Nephron (organoid): ENCODE data around the gene AMER2.
A peak's percentile ranks its signal among the peaks of the same experiment; 100 is the strongest.

Experiments
- H3K27ac Mint-ChIP-seq, 3 experiments: 2 replicates each; pipeline ENCODE4 v1.8.0; 2020; ENCODE audit warnings: mixed read lengths in 3 of 3, mild to moderate bottlenecking in 2 of 3, moderate library complexity in 1 of 3
- H3K27me3 Mint-ChIP-seq: 2 replicates; pipeline ENCODE4 v1.8.0; 2021; ENCODE audit warnings: low read depth, mild to moderate bottlenecking, moderate library complexity, mixed read lengths
- H3K36me3 Mint-ChIP-seq: 2 replicates; pipeline ENCODE4 v1.8.0; 2020; ENCODE audit warnings: low read depth, mixed read lengths
- H3K4me1 Mint-ChIP-seq: 2 replicates; pipeline ENCODE4 v1.8.0; 2020; ENCODE audit warnings: mixed read lengths
- H3K4me3 Mint-ChIP-seq, 3 experiments: 2 replicates each; pipeline ENCODE4 v1.8.0; 2020; ENCODE audit warnings: mild to moderate bottlenecking in 3 of 3, mixed read lengths in 3 of 3, moderate library complexity in 2 of 3
- H3K9me3 Mint-ChIP-seq: 2 replicates; pipeline ENCODE4 v1.8.0; 2020; ENCODE audit warnings: mixed read lengths
- TF ChIP-seq, protein P1 (sequence below), 3 experiments: fragments of 200-600 bp; sonication (generic); IDR thresholded peaks; one replicate each; pipeline ENCODE4 v1.5.0; 2021; ENCODE audit warnings: antibody characterized with exemption in 3 of 3; ENCODE audit not compliant: unreplicated experiment in 3 of 3

The AMER2 gene

DNA sequence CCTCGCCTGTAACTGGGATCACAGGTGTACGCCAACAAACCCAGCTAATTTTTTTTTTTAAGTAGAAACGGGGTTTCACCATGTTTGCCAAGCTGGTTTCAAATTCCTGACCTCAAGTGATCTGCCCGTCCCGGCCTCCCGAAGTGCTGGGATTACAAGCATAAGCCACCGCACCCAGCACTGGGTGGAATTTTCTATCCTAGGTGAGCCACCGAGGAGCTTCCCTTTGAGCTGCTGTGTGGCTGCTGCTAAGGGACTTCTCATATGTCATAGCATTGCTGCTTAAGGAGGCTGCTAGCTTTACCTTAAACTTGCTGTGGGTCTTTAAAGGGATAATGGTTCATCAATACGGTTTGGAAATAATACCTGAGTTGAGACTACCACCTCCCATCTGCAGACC lies 2.9 kb upstream of the AMER2 start:
- peaks cover 6% of the 10 kb centered on the region for H3K4me1 Mint-ChIP-seq
- no peak overlapping the region for H3K4me3 Mint-ChIP-seq
- no peaks in the 10 kb centered on the region for H3K36me3 Mint-ChIP-seq
- TF ChIP-seq, protein P1, sequence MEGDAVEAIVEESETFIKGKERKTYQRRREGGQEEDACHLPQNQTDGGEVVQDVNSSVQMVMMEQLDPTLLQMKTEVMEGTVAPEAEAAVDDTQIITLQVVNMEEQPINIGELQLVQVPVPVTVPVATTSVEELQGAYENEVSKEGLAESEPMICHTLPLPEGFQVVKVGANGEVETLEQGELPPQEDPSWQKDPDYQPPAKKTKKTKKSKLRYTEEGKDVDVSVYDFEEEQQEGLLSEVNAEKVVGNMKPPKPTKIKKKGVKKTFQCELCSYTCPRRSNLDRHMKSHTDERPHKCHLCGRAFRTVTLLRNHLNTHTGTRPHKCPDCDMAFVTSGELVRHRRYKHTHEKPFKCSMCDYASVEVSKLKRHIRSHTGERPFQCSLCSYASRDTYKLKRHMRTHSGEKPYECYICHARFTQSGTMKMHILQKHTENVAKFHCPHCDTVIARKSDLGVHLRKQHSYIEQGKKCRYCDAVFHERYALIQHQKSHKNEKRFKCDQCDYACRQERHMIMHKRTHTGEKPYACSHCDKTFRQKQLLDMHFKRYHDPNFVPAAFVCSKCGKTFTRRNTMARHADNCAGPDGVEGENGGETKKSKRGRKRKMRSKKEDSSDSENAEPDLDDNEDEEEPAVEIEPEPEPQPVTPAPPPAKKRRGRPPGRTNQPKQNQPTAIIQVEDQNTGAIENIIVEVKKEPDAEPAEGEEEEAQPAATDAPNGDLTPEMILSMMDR (IDR thresholded peaks at IDR 0.05; ENCODE audit: unreplicated experiment in 3 of 3) = no peak
- H3K9me3 Mint-ChIP-seq = peaks cover 1% of the 10 kb centered on the region
- peaks cover 70% of the 10 kb centered on the region for H3K27me3 Mint-ChIP-seq
- no peak overlapping the region for H3K27ac Mint-ChIP-seq

DNA sequence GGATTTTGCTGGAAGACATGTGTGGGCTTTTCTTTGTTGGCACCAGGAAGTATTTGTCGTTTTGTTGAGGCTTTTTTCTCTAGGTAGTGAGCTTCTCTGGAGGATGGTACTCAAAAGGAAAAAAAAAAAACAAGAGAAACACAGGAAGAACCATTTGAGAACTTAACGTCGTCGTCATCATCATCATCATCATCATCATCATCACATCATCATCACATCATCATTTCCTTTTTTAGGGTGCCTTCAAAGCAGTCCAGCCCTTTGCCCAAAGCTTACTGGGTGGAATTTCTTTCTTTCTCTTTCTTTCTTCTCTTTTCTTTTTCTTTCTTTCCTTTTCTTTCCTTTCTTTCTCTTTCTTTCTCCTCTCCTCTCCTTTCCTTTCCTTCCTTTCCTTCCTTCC lies 2.2 kb upstream of the AMER2 start:
- TF ChIP-seq, protein P1 (IDR thresholded peaks at IDR 0.05; ENCODE audit: unreplicated experiment in 3 of 3) = no peak
- Mint-ChIP-seq H3K27me3 (peaks cover 77% of the 10 kb centered on the region), H3K4me1 (peaks cover 6% of the 10 kb centered on the region), H3K27ac (no peak overlapping the region), H3K9me3 (no peaks in the 10 kb centered on the region), H3K36me3 (no peaks in the 10 kb centered on the region), H3K4me3 (no peak overlapping the region)

DNA sequence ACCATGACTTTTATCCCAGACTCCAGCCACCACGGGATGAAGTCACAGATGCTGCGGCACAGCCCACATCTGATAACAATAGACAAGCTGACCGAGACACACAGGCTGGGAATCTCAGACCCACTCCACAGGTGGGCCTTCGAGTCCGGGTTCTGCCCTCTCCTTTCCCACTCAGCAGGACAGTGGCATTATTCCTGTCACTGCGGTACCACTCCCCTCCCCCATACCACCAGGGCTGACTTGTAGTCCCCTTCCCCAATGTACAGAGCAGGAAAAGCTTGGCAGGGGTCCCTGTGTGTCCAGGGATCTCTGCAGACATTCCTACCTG lies 179 bp upstream of the AMER2 start:
- H3K4me1 Mint-ChIP-seq = peaks cover 6% of the 10 kb centered on the region
- no peak overlapping the region for H3K27ac Mint-ChIP-seq
- H3K4me3 Mint-ChIP-seq = peak overlapping the region; percentile 84 to 90 (median 86)
- TF ChIP-seq, protein P1 (IDR thresholded peaks at IDR 0.05; ENCODE audit: unreplicated experiment in 3 of 3) = no peak
- H3K36me3 Mint-ChIP-seq = no peaks in the 10 kb centered on the region
- peaks cover 95% of the 10 kb centered on the region for H3K27me3 Mint-ChIP-seq
- H3K9me3 Mint-ChIP-seq = no peaks in the 10 kb centered on the region

DNA sequence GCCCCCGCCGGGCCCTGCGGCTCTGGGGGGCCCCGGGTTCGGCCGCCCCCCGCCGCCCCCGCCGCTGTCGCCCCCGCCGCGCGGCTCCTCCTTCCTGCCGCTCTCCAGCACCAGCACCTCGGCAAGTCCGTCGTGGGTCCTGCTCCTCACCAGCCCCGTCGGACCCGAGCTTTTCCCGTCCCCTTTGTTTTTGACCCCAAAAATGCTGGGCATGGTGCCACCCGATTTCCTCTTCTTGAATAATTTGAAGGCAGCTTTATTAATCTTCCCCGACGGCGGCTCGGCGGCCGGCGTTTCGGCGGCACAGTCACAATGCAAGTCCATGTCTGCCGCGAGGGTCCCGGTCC lies 945 bp downstream of the AMER2 start:
- Mint-ChIP-seq H3K27ac (no peak overlapping the region), H3K4me1 (peaks cover 6% of the 10 kb centered on the region), H3K9me3 (no peaks in the 10 kb centered on the region), H3K4me3 (peak overlapping the region; percentile 84 to 90 (median 86)), H3K36me3 (no peaks in the 10 kb centered on the region), H3K27me3 (peaks cover 86% of the 10 kb centered on the region)
- TF ChIP-seq, protein P1 (IDR thresholded peaks at IDR 0.05; ENCODE audit: unreplicated experiment in 3 of 3) = no peak

DNA sequence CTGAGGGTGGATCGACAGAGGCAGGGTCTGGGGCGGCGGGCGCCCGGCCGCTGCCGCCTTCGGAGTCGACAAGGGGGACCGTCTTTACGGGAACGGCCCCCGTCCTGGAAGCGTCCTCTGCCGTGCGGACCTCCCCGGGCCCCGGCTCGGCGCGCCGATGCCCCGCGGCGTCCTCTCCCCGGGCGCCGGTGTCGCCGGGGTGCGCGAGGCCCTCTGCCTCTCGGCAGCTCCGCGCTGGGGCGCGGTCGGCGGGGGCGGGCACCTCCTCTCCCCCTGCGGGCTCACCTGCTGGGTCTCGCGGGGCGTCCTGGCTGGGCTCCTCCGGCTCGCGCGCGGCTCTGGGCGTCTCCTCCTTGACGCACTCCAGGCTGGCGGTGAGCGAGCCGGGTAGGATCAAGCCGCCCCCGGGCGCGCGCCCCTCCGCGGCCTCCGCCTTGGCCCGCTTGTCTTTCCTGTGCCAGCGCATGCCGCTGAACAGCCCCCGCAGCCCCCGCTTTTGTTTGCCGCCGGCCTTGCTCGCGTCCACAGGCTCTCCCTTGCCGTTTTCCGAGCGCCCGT lies 1.5 kb downstream of the AMER2 start:
- peaks cover 82% of the 10 kb centered on the region for H3K27me3 Mint-ChIP-seq
- H3K27ac Mint-ChIP-seq = no peak overlapping the region
- peaks cover 6% of the 10 kb centered on the region for H3K4me1 Mint-ChIP-seq
- H3K9me3 Mint-ChIP-seq = no peaks in the 10 kb centered on the region
- TF ChIP-seq, protein P1 (IDR thresholded peaks at IDR 0.05; ENCODE audit: unreplicated experiment in 3 of 3) = no peak
- H3K4me3 Mint-ChIP-seq = peak overlapping the region; percentile 78 to 90 (median 79)
- no peaks in the 10 kb centered on the region for H3K36me3 Mint-ChIP-seq

DNA sequence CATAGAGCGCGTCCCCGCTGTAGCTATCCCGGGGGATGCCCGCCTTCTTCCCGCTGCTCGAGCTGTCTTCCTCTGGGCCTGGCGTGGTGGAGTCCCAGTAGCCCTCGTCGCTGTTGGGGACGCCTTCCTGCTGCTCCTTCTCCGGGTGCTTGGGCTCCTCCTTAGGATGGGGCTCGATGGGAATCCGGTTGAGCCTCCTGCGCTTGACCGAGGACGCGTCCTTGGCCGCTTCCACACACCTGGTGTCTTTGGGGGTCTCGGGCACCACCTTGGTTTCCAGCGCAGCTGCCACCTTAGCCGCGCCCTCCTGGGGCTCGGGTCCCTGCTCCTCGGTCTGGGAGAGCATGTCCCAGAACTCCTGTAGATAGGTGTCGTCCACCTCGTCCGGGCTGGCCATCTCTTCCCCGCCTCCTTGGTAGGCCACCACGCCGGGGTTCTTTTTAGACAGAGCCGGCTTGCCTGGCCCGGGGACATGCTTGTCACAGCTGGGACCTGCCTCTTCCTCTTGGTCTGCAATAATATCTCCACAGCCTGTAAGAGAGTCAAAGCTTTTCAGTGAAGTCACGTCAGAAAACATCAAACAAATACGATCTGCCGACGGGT lies 2.0 kb downstream of the AMER2 start:
- TF ChIP-seq, protein P1 (IDR thresholded peaks at IDR 0.05; ENCODE audit: unreplicated experiment in 3 of 3) = no peak
- H3K27me3 Mint-ChIP-seq = peaks cover 82% of the 10 kb centered on the region
- H3K27ac Mint-ChIP-seq = no peak overlapping the region
- peaks cover 6% of the 10 kb centered on the region for H3K4me1 Mint-ChIP-seq
- H3K9me3 Mint-ChIP-seq = no peaks in the 10 kb centered on the region
- H3K4me3 Mint-ChIP-seq = peak overlapping the region; percentile 77 to 80 (median 78)
- H3K36me3 Mint-ChIP-seq = no peaks in the 10 kb centered on the region
